Stimulated activated CD8-positive, alpha-beta memory T cell treated with anti-CD3 and anti-CD28 coated beads, Interleukin-4, amount 100 ng/mL, for 1 hour (primary cell): ENCODE results near the gene ATP6V0A1.
"Not testable (repeated sequence)": the region's sequence is repeated elsewhere in the genome, so short reads cannot be mapped to it uniquely, and the experiment has no call there.

Source experiments
- DNase-seq, 2 donors: peaks; one replicate each; pipeline ENCODE4 v3.0.0-alpha.2; 2020; ENCODE audit warnings: low read depth in 2 of 2, low spot score in 1 of 2

Gene ATP6V0A1

DNA sequence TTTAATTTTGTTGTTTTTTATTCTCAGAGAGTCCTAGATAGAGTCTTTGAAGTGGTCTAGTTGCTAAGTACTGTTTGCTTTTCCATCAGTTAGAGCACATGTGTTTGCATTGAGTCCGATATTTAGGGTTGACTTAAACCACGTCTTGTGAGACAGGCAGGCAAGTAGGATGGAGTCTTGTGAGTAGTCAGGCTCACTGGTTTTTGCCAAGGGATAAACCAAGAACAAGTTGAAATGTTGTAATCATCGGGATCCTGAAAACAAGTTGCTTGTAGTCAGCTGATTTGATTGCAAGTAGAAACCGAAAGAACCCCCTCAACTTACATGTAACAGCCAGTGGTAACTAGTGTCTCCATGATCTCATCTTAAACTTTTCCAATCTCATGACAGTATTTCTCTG is 17.2 kb downstream of the ATP6V0A1 start:
- DNase-seq: no peak

DNA sequence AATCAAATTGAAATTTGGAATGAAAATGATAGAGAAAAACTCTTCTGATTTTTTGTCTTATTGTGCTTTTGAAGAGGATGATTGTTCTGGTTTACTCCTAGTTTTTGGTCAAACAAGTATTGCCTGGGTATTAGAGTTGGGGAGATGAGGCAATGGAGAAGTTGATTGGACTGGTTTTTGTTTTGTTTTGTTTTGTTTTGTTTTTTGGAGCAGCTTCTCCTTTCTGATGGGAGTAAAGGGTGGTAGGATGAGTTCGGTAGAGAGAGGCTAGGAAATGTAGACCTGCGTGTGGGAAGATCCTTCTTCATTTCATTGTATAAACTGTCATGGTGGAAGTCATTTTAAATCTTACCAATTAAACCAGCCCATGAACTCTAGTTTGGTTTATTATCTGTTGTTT is 17.7 kb downstream of the ATP6V0A1 start:
- no peak for DNase-seq

DNA sequence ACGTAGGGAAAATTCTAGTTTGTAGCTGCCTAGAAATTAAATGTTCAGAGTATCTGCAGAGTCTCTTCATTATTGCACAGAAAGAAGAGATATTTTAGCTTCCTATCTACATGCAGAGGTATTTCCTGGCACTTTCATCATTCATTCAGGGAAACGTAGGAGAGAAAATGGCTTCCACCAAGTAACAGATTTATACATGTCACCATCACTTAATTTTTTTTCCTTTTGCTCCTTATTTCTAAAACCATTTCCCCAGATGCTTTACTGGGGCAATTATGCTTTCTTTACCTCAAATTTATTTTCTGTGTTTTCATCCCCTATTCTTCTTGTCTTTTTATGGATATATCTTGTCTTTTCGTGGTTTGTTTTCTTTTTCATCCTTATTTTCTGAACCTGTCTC is 18.5 kb downstream of the ATP6V0A1 start:
- no peak for DNase-seq

DNA sequence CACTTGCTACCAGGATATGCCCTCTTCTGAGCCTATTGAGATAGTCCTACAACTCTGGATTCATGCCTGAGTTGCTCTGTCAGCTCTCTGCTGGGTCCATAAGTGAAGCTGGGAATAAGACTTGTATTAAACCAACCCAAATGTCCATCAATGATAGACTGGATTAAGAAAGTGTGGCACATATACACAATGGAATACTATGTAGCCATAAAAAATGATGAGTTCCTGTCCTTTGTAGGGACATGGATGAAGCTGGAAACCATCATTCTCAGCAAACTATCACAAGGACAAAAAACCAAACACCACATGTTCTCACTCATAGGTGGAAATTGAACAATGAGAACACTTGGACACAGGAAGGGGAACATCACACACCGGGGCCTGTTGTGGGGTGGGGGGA is 19.1 kb downstream of the ATP6V0A1 start:
- not testable (repeated sequence) for DNase-seq

DNA sequence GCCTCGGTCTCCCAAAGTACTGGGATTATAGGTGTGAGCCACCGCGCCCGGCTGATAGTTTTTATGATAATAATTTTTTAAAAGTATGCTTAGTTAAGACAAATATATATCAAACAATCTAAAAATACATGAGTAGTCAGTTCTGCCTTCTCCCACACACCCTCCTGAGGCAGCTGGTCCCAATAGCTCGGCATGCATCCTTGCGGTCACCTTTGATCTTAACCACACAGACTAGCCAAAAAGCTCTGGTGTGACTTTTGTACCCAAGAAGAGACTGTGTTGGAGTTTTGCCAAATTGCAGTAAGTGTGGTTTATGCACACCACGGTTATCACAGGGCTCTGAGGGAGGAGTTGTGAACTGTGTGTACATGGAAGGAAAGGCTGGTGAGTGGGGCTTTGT is 25.6 kb downstream of the ATP6V0A1 start:
- peak; percentile 15 to 36 for DNase-seq

DNA sequence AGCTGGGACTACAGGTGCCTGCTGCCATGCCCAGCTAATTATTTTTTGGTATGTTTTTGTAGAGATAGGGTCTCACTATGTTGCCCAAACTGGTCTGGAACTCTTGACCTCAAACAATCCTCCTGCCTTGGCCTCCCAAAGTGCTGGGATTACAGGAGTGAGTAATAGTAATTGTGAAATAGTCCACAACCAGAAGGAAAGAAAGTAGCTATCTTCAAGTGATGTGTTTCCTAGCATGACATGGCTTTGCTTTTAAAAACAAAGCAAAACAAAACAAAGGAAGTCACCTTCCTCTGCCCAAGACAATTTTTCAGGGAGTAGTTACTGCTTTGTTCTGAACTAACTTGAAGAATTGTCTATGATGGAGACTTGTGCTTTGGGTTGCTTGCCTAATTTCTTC is 27.0 kb downstream of the ATP6V0A1 start:
- DNase-seq: no peak

DNA sequence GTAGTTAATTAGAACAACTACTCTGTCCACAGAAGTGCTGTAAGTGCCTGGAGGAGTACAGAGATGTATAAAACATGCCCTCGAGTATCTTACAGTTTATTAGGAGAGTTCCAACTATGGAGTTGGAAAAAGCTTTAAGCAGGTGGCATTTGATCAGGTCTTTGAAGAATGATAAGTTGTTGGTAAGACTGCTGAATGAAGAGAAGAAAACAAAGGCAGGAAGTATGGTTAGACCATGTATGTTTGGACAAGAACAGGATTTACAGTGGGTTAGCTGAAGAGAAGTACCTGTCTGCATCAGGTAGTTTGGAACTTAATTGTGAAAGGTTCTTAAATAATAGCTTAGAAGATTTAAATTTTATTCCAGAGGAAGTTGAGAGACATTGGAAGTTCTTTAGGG is 29.4 kb downstream of the ATP6V0A1 start:
- no peak for DNase-seq

DNA sequence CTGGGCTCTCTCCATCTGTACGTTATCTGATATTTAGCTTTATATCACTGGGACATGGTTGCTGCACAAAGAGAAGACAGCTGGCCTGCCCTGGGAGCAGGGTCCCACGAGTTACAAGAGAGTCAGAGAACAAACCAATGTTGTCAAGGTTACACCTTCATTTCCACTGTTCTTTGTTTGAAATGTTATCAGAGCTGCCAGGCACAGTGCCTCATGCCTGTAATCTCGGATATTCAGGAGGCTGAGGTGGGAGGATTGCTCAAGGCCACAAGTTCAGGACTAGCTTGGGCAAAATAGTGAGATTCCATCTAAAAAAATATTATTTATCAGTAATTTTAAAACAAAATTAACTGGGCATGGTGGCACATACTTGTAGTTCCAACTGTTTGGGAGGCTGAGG is 34.6 kb downstream of the ATP6V0A1 start:
- DNase-seq: no peak

DNA sequence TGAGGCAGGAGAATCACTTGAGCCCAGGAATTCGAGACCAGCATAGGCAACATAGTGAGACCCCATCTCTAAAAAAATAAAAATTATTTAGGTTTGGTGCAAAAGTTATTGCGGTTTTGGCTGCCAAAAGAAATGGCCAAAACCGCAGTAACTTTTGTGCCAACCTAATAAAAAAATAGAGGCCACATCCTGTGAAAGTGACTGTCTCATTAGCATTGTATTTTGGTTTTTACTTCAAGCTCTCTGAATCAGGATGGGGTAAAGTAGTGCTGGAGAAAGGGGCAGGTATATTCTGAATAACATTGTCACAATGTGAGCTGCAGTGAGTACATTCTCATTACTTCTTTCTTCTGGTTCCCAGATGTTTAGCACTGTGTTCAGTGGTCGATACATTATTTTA is 36.0 kb downstream of the ATP6V0A1 start:
- no peak for DNase-seq

DNA sequence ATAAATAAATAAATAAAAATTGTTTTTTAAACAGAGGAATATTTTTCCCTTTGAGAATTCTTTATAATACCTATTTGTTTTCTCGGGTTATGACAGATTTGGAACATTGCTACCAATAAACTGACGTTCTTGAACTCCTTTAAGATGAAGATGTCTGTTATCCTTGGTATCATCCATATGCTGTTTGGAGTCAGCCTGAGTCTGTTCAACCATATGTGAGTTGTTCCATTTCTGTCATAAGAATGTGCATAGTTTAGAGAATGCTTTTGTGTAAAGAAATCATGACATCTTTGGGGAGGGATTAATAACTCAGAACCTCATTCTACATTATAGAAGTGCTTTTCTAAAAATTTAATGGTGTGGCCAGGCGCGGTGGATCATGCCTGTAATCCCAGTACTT is 40.1 kb downstream of the ATP6V0A1 start:
- no peak for DNase-seq

DNA sequence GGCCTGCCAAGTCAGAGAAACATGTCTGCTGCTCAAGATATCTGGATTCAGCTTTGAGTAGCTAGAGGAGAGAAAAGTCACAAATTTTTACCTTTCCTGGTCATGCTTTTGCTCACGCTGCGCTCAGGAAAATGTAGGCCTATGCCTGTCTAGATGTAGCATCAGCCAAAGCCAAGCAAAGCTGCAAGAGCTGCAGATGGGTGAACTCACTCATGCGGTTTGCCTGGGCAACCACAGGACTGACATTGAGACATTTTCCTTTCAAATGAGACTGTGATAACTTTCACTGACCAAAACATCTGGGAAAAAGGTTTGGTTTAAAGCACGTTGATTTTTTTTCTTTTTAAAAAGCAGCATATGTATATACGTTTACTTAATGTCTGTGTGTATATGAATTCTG is 43.4 kb downstream of the ATP6V0A1 start:
- no peak for DNase-seq

DNA sequence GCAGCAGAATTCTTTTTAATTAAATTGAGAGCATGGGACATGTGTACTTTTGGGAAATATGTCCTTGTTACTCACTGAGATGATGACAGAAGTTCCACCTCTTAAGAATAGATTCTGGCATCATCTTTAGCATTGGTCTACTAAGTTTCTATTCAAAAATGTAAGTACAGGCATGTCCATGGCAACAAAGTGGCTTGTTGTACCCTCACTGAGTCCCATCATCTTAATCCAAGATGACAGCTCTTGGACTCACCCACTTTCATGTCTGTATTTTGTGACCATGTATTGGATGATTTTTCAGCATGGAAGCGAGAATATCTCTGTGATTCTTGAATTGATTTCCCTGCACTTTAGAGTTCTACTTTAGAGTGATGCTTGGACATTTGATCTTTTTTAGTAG is 44.2 kb downstream of the ATP6V0A1 start:
- DNase-seq: no peak

DNA sequence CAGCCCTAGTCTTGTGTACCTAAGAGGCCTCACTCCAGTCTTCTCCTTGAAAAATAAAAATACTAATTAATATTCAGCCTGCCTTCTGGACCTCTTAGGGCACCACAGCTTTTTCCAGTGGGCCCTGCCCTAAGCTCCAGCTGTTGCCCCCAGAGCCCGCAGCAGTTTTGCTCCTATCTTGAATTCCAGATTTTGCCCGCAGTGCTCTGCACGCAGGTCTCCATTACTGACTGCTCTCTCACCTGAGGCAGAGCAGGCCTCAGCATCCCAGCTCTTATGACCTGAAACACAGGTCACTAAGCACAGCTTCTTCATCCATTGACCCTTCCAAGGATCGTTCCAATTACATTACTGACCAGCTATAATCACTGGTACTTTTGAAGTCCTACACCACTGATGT is 49.0 kb downstream of the ATP6V0A1 start:
- no peak for DNase-seq

DNA sequence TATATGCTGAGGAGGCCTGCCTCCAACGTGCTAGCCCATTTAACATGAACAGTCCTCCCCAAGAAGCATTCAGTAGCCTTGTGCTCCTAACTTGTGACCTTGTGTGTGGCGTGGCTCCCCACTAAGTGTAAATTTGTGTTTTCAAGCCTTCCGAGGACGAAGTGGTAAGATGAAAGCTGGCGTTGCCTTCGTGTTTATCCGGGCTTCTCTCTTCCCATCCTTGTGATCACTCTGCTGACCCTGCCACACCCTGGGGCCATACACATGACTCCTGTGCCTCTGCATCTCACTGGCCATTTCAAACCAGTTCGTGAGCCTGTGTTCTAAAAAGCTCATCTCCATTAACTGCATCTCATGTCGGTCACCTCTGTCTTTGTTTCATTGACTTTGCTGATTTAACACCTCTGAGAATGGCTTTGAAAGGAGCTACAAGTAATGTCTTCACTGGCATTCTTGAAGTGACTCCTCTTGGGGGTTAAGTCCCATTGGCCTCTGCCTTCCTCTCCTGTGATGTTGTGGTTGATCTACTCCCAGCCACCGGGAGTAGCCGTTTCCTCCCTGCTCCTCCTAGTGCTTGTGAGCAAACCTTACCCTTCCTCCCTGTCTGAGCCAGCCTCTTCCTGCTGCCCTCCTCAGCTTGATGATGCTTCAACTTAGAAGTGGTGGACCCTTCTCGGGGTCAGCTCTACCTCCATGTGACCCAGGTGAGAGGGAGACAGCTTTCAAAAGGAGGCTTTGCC is 49.9 kb downstream of the ATP6V0A1 start:
- DNase-seq: no peak

DNA sequence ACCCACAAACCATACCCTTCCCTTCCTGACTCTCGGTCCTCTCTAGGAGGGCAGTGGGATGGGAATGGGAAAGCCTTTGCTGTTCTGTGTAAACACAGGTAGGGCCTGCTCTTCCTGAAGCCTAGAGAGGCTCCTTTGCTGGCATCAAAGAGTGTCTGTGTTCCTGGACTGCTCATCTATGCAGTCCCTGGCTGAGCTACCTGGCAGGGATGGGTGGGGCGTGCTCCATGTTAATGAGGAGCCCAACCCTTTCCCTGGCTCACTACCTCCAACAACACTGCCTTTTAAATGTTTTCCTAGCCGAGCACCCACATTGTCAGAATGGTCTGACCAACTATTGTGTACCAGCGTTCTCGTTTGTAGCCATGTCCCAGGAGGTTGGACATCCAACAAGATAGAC is 50.7 kb downstream of the ATP6V0A1 start:
- DNase-seq: no peak

DNA sequence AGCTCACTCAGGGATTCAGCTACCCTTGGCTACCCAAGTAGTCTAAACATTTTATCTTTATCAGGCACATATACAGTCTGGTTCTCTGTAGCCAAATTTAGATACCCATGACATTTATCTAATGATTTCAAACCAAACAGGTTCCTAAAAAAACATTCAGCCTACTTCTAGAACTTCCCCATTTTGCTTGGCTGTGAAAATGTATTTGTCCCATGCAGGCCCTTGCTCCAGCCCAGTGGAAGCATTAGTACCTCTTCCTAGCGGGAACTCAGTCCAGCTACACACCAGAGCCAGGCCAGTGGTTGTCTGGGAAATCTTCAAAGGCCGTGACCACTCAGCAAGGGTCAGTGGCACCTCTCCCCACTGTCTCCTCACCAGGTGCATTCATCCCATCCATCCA is 51.2 kb downstream of the ATP6V0A1 start:
- no peak for DNase-seq

DNA sequence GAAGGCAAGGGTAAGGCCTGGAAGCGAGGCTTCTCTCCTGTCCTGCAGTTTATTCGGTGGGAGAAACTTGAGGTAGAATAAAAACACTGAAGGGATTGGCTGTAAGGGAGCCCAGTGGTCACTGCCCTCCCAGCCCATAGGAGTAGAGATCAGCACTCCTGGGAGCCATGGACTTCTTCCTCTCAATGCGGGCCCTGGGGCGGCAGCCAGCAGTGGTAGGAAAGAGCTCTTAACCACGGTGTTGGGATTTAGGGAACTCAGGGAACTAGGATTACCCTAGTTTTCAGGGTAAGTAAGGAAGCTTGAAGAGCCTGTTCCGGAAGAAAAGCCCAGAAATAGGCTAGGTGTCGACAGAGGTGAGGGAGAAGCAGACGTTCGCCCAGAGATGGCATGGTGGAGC is 53.6 kb downstream of the ATP6V0A1 start:
- no peak for DNase-seq

DNA sequence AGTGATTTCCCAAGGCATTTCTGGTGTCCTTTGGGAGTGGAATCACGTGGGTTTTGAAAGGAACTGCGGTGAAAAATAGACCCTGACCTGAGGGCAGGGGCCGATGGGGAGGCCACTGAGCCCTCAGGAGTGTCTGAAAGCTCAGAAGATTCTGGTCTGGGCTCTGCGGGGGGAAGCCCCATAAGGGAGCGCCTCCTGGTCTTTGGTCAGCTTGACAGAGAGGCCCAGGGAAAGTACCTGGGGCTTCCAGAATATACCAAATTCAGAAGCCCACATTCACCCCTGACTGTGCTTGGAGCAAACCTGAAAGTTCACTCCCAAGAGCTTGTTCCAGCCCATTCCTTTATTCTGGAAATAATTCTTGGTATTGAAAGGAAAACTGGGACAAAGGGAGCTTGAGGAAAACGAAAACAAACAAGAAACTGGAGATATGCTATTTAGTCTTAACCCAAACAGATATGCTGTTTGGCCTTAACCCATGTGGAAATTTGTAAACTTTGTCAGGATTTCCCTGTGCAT is 54.1 kb downstream of the ATP6V0A1 start:
- no peak for DNase-seq

DNA sequence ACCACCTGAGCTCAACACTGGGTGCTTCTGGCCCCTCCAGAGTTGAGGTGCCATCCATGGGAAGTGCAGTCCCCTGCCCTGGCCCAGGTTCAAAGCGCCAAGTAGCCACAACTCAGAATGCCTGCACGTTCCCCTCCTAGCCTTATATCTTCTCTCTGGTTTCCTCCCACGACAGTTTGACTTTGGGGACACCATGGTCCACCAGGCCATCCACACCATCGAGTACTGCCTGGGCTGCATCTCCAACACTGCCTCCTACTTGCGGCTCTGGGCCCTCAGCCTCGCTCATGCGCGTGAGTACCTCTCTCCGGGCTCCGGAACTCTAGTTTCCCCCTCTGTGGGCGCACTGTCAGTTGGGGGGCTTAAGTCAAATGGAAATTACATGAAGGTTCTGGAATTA is 55.0 kb downstream of the ATP6V0A1 start:
- no peak for DNase-seq

DNA sequence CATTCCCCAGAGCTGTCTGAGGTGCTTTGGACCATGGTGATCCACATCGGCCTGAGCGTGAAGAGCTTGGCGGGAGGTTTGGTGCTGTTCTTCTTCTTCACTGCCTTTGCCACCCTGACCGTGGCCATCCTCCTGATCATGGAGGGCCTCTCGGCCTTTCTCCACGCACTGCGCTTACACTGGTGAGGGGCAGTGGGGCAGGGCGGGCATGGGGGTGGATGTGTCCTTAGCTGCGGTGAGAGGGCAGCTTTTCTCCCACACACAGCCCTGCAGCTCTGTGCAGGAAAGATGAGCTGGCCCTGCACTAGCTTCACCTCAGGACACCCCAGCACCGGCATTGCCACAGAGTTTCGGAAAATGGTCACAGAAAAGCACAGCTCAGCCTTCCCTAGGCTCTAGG is 55.6 kb downstream of the ATP6V0A1 start:
- no peak for DNase-seq

DNA sequence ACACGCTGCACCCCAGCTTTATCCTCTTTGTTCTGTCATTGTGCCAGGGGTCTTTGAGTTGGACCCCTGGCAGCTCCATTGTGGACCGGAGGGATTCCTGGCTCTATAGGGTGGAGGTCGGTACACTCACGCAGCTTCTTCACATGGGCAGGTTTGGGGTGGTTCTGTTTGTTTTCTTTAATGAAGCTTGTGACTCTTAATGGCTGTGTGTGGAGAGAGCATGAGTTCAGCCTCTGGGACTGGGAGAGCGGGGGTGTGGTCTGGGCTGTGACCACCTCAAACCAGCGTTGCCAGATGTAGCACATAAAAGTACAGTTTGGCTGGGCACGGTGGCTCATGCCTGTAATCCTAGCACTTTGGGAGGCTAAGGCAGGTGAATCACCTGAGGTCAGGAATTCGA is 56.2 kb downstream of the ATP6V0A1 start:
- DNase-seq: no peak

DNA sequence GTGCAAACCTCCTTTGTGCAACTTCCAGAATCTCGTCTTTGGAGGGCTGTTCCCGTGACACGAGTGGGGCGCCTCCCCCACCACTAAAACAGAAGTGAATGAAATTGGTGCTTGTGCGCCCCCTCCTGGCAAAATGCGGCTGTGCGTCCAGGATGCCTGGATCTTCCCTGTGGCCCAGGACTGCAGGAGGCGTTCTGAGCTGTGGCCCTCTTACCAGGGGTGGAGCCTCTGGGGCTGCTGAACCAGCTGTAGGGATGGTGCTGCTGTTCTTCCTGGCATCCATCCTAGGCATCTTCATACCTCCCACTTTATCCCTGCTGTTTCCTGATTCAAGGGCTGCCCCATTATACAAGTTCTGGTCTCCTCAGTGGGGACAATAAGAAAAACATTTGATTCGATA is 58.8 kb downstream of the ATP6V0A1 start:
- DNase-seq: peak; percentile 57 to 64

DNA sequence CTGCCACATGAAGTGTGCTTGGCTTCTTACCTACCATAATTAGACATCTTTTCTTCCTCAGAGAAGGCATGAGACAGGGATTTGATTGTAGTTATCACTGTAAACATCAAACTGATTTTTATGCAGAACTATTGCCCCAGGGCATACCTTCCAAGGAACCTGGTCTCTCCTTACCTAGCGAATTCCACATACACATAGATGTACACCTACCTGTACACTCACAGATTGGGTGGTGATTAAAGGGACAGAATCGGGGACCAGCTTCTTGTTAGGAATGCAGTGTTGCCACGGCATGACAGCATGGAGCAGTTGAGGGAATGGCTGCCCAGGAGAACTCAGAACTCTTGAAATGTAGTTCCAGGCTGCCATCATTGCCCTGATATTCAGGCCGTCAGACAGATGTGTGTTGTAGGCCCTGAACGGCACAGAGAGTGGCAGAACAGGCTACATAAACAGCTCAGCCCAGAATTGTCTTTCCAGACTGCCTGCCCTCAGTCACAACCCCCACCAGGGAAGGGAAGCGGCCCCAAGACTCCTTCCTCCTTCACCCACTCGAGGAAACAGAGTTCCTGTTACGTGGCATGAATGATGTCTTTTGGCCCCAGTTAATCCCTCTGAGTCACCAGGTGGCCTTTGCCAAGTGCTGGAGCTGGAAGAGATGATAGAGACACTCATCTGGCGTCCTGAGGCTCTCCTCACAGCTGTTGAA is 59.5 kb downstream of the ATP6V0A1 start:
- no peak for DNase-seq
